Activated T-cell treated with anti-CD3 and anti-CD28 coated beads, Interleukin-2, amount 50 U/mL, for 72 hours (primary cell): ENCODE measurements around the gene ARFGAP1. TPM values are rescaled to one million over a fixed set of nuclear protein-coding genes. Genes with fewer than 3 reads are reported as not detected.

Experiments
- ATAC-seq, 2 donors: fragments of 150-1000 bp; cut with Tn5 transposase; replicated peaks in 1 of 2; 2 replicates each; pipeline ENCODE4 v1.10.0; 2021; ENCODE audit warnings: moderate library complexity in 2 of 2, mild to moderate bottlenecking in 1 of 2
- DNase-seq, 2 donors: peaks; one replicate each; pipeline ENCODE4 v3.0.0; 2021 to 2022; ENCODE audit warnings: mixed read lengths in 1 of 2
- H3K27ac Mint-ChIP-seq: one replicate; pipeline ENCODE4 v1.8.0; 2022; ENCODE audit warnings: mild to moderate bottlenecking, moderate library complexity, mixed read lengths
- H3K27me3 Mint-ChIP-seq: one replicate; pipeline ENCODE4 v1.8.0; 2022; ENCODE audit warnings: low read depth, mixed read lengths
- H3K36me3 Mint-ChIP-seq, 2 donors: one replicate each; pipeline ENCODE4 v1.8.0; 2022; ENCODE audit warnings: mixed read lengths in 2 of 2, mild to moderate bottlenecking in 1 of 2; ENCODE audit not compliant: insufficient read depth in 2 of 2
- H3K4me1 Mint-ChIP-seq: one replicate; pipeline ENCODE4 v1.8.0; 2022; ENCODE audit warnings: low read depth, mixed read lengths
- H3K4me3 Mint-ChIP-seq, 2 donors: one replicate each; pipeline ENCODE4 v1.8.0; 2022; ENCODE audit warnings: mild to moderate bottlenecking in 2 of 2, mixed read lengths in 2 of 2, moderate library complexity in 2 of 2
- H3K9me3 Mint-ChIP-seq, 2 donors: one replicate each; pipeline ENCODE4 v1.8.0; 2022; ENCODE audit warnings: mixed read lengths in 2 of 2
- total RNA-seq, 2 donors: library from RNA; stranded (reverse); gene quantifications; one replicate each; pipeline ENCODE4 v1.2.3, GENCODE V29; 2022

ARFGAP1 gene
- total RNA-seq, 2 donors from 2014 or later: 75.8 to 76.6 TPM

GRCh38 chr20:63234693-63235398, 37.8 kb upstream of the ARFGAP1 start:
- peaks cover 26% of the 10 kb centered on the region for H3K27me3 Mint-ChIP-seq
- H3K36me3 Mint-ChIP-seq: no peaks in the 10 kb centered on the region
- peak in 1 of 2 donors; percentile 30 for ATAC-seq
- no peak overlapping the region for H3K27ac Mint-ChIP-seq
- no peaks in the 10 kb centered on the region for H3K9me3 Mint-ChIP-seq
- DNase-seq: peak in 1 of 2 donors; percentile 23
- H3K4me1 Mint-ChIP-seq: no peaks in the 10 kb centered on the region
- H3K4me3 Mint-ChIP-seq: no peak overlapping the region

- Mint-ChIP-seq H3K9me3 (no peaks in the 10 kb centered on the region), H3K27ac (no peak within 1 kb of the TSS), H3K4me1 (no peaks in the 10 kb centered on the region), H3K36me3 (no peaks in the 10 kb centered on the region), H3K4me3 (no peak within 1 kb of the TSS), H3K27me3 (peaks cover 19% of the 10 kb centered on the region)
- ATAC-seq (no peak), DNase-seq (no peak)
Observed at GRCh38 chr20:63235399-63235983, 37.1 kb upstream of the ARFGAP1 start, which contains the start of gene BIRC7. Gene BIRC7, plus strand, starts transcription at chr20:63235905. Its CDS starts 192 bp downstream, at chr20:63236097.

GRCh38 chr20:63236116-63236837, 36.3 kb upstream of the ARFGAP1 start:
- no peak overlapping the region for H3K4me3 Mint-ChIP-seq
- H3K9me3 Mint-ChIP-seq: no peaks in the 10 kb centered on the region
- no peak overlapping the region for H3K27ac Mint-ChIP-seq
- no peaks in the 10 kb centered on the region for H3K36me3 Mint-ChIP-seq
- H3K27me3 Mint-ChIP-seq: peaks cover 12% of the 10 kb centered on the region
- ATAC-seq (no peak), DNase-seq (no peak)
- H3K4me1 Mint-ChIP-seq: no peaks in the 10 kb centered on the region

- no peak for DNase-seq
- no peaks in the 10 kb centered on the region for H3K36me3 Mint-ChIP-seq
- no peaks in the 10 kb centered on the region for H3K27me3 Mint-ChIP-seq
Observed at GRCh38 chr20:63238031-63238430, 34.6 kb upstream of the ARFGAP1 start.

GRCh38 chr20:63238514-63239125, 34.0 kb upstream of the ARFGAP1 start:
- Mint-ChIP-seq H3K4me3 (no peak overlapping the region), H3K27ac (no peak overlapping the region), H3K9me3 (no peaks in the 10 kb centered on the region), H3K4me1 (no peaks in the 10 kb centered on the region), H3K36me3 (no peaks in the 10 kb centered on the region), H3K27me3 (no peaks in the 10 kb centered on the region)
- ATAC-seq (peak; percentile 42 to 52), DNase-seq (no peak)

More at GRCh38 chr20:63238031-63238430, 34.6 kb upstream of the ARFGAP1 start:
- no peak overlapping the region for H3K27ac Mint-ChIP-seq
- H3K9me3 Mint-ChIP-seq: no peaks in the 10 kb centered on the region
- no peaks in the 10 kb centered on the region for H3K4me1 Mint-ChIP-seq
- H3K4me3 Mint-ChIP-seq: no peak overlapping the region
- no peak for ATAC-seq

GRCh38 chr20:63239431-63239830, 33.2 kb upstream of the ARFGAP1 start:
- no peaks in the 10 kb centered on the region for H3K9me3 Mint-ChIP-seq
- no peaks in the 10 kb centered on the region for H3K4me1 Mint-ChIP-seq
- ATAC-seq (no peak), DNase-seq (no peak)
- no peaks in the 10 kb centered on the region for H3K36me3 Mint-ChIP-seq
- H3K27ac Mint-ChIP-seq: no peak overlapping the region
- no peaks in the 10 kb centered on the region for H3K27me3 Mint-ChIP-seq
- H3K4me3 Mint-ChIP-seq: no peak overlapping the region

- ATAC-seq (no peak), DNase-seq (no peak)
- Mint-ChIP-seq H3K27ac (no peak overlapping the region), H3K9me3 (no peaks in the 10 kb centered on the region), H3K27me3 (no peaks in the 10 kb centered on the region), H3K4me3 (no peak overlapping the region), H3K4me1 (no peaks in the 10 kb centered on the region), H3K36me3 (no peaks in the 10 kb centered on the region)
Observed at GRCh38 chr20:63240004-63240403, 32.6 kb upstream of the ARFGAP1 start.

GRCh38 chr20:63241272-63241671, 31.3 kb upstream of the ARFGAP1 start:
- H3K27ac Mint-ChIP-seq: no peak overlapping the region
- H3K4me1 Mint-ChIP-seq: no peaks in the 10 kb centered on the region
- H3K4me3 Mint-ChIP-seq: no peak overlapping the region
- H3K27me3 Mint-ChIP-seq: peaks cover 7% of the 10 kb centered on the region
- DNase-seq (no peak), ATAC-seq (no peak)
- no peaks in the 10 kb centered on the region for H3K9me3 Mint-ChIP-seq
- H3K36me3 Mint-ChIP-seq: no peaks in the 10 kb centered on the region

GRCh38 chr20:63242736-63243135, 29.9 kb upstream of the ARFGAP1 start:
- no peak for ATAC-seq
- H3K4me3 Mint-ChIP-seq: no peak overlapping the region

GRCh38 chr20:63243604-63244247, 28.9 kb upstream of the ARFGAP1 start:
- Mint-ChIP-seq H3K36me3 (no peaks in the 10 kb centered on the region), H3K9me3 (no peaks in the 10 kb centered on the region), H3K27me3 (peaks cover 11% of the 10 kb centered on the region), H3K27ac (no peak overlapping the region), H3K4me3 (no peak overlapping the region), H3K4me1 (no peaks in the 10 kb centered on the region)
- no peak for ATAC-seq
- no peak for DNase-seq

More at GRCh38 chr20:63242736-63243135, 29.9 kb upstream of the ARFGAP1 start:
- H3K27me3 Mint-ChIP-seq: peaks cover 7% of the 10 kb centered on the region
- H3K4me1 Mint-ChIP-seq: no peaks in the 10 kb centered on the region
- DNase-seq: no peak
- H3K27ac Mint-ChIP-seq: no peak overlapping the region
- H3K9me3 Mint-ChIP-seq: no peaks in the 10 kb centered on the region
- no peaks in the 10 kb centered on the region for H3K36me3 Mint-ChIP-seq

- no peaks in the 10 kb centered on the region for H3K4me1 Mint-ChIP-seq
- no peaks in the 10 kb centered on the region for H3K36me3 Mint-ChIP-seq
- DNase-seq: no peak
- ATAC-seq: no peak
- H3K27ac Mint-ChIP-seq: no peak overlapping the region
- H3K4me3 Mint-ChIP-seq: no peak overlapping the region
- H3K27me3 Mint-ChIP-seq: peaks cover 17% of the 10 kb centered on the region
- no peaks in the 10 kb centered on the region for H3K9me3 Mint-ChIP-seq
Observed at GRCh38 chr20:63244468-63244867, 28.1 kb upstream of the ARFGAP1 start.

GRCh38 chr20:63246490-63247288, 25.9 kb upstream of the ARFGAP1 start:
- ATAC-seq: no peak
- H3K4me1 Mint-ChIP-seq: no peaks in the 10 kb centered on the region

More at GRCh38 chr20:63246490-63247288, 25.9 kb upstream of the ARFGAP1 start:
- no peak for DNase-seq
- H3K27me3 Mint-ChIP-seq: peaks cover 31% of the 10 kb centered on the region
- no peaks in the 10 kb centered on the region for H3K36me3 Mint-ChIP-seq
- H3K9me3 Mint-ChIP-seq: no peaks in the 10 kb centered on the region
- H3K4me3 Mint-ChIP-seq: no peak overlapping the region
- H3K27ac Mint-ChIP-seq: no peak overlapping the region
